ENCODE results near the gene ABLIM3. TPM values are rescaled to one million over a fixed set of nuclear protein-coding genes. Genes with fewer than 3 reads are reported as not detected.
A peak's percentile ranks its signal among the peaks of the same experiment; 100 is the strongest.

ABLIM3 gene
- total RNA-seq, 1 experiment from 2014 or later = 70.9 TPM

- BruUV-seq (replicated peaks) = no TSS peak
- peaks cover 31% of the 10 kb centered on the region for H3K36me3 Mint-ChIP-seq (ENCODE audit: insufficient read depth, unreplicated experiment)
- CTCF ChIA-PET = no interaction called here
- no peak overlapping the region for H3K4me3 Mint-ChIP-seq (ENCODE audit: low read depth, unreplicated experiment)
- intact Hi-C loops (cut with micrococcal nuclease; ENCODE audit: unreplicated experiment) = loop anchor here (10.0 kb wide), 2 partner anchors 228 to 302 kb away; no protein-coding TSS in a partner anchor
- TF ChIP-seq CTCF (IDR thresholded peaks at IDR 0.05; ENCODE audit: unreplicated experiment) = no peak
- H3K9me3 Mint-ChIP-seq (ENCODE audit: low read depth, unreplicated experiment) = no peaks in the 10 kb centered on the region
- no peak for DNase-seq
- peaks cover 11% of the 10 kb centered on the region for H3K4me1 Mint-ChIP-seq (ENCODE audit: low read depth, unreplicated experiment)
- H3K27ac Mint-ChIP-seq (ENCODE audit: unreplicated experiment) = peak overlapping the region; percentile 37
- H3K27me3 Mint-ChIP-seq (ENCODE audit: unreplicated experiment) = no peaks in the 10 kb centered on the region
These were observed 121.0 kb downstream of the ABLIM3 start for GRCh38 chr5:149262315-149262714.

GRCh38 chr5:149264439-149265067, 123.3 kb downstream of the ABLIM3 start:
- Mint-ChIP-seq H3K4me3 (ENCODE audit: low read depth, unreplicated experiment) (no peak overlapping the region), H3K4me1 (ENCODE audit: low read depth, unreplicated experiment) (peaks cover 11% of the 10 kb centered on the region), H3K36me3 (ENCODE audit: insufficient read depth, unreplicated experiment) (peaks cover 21% of the 10 kb centered on the region), H3K9me3 (ENCODE audit: low read depth, unreplicated experiment) (no peaks in the 10 kb centered on the region), H3K27ac (ENCODE audit: unreplicated experiment) (no peak overlapping the region), H3K27me3 (ENCODE audit: unreplicated experiment) (no peaks in the 10 kb centered on the region)
- CTCF ChIA-PET = interaction anchor here (0.7 to 2.3 kb wide), 10 partner anchors 12 to 534 kb away, joined by 3 to 17 read pairs (median 6); partner anchors contain the start of gene ABLIM3
- TF ChIP-seq CTCF (IDR thresholded peaks at IDR 0.05; ENCODE audit: unreplicated experiment) = peak; percentile 86
- intact Hi-C loops (cut with micrococcal nuclease; ENCODE audit: unreplicated experiment) = loop anchor here (1.0 to 10.0 kb wide), 6 partner anchors 36 to 526 kb away; partner anchors contain the start of gene SH3TC2
- peak; percentile 84 for DNase-seq
- BruUV-seq (replicated peaks) = no TSS peak

GRCh38 chr5:149265068-149265465, 123.8 kb downstream of the ABLIM3 start:
- no TSS peak for BruUV-seq (replicated peaks)
- no peak for TF ChIP-seq CTCF (IDR thresholded peaks at IDR 0.05; ENCODE audit: unreplicated experiment)
- no peaks in the 10 kb centered on the region for H3K9me3 Mint-ChIP-seq (ENCODE audit: low read depth, unreplicated experiment)
- peaks cover 11% of the 10 kb centered on the region for H3K4me1 Mint-ChIP-seq (ENCODE audit: low read depth, unreplicated experiment)
- H3K27ac Mint-ChIP-seq (ENCODE audit: unreplicated experiment) = no peak overlapping the region
- no peaks in the 10 kb centered on the region for H3K27me3 Mint-ChIP-seq (ENCODE audit: unreplicated experiment)
- no peak overlapping the region for H3K4me3 Mint-ChIP-seq (ENCODE audit: low read depth, unreplicated experiment)
- H3K36me3 Mint-ChIP-seq (ENCODE audit: insufficient read depth, unreplicated experiment) = peaks cover 16% of the 10 kb centered on the region
- no peak for DNase-seq
- CTCF ChIA-PET = interaction anchor here (0.7 to 2.3 kb wide), 12 partner anchors 11 to 534 kb away, joined by 3 to 17 read pairs (median 4); partner anchors contain the start of gene ABLIM3
- intact Hi-C loops (cut with micrococcal nuclease; ENCODE audit: unreplicated experiment) = loop anchor here (2.0 to 10.0 kb wide), 5 partner anchors 36 to 526 kb away; partner anchors contain the start of gene SH3TC2

- no peaks in the 10 kb centered on the region for H3K27me3 Mint-ChIP-seq (ENCODE audit: unreplicated experiment)
- intact Hi-C loops (cut with micrococcal nuclease; ENCODE audit: unreplicated experiment) = loop anchor here (2.0 to 10.0 kb wide), 5 partner anchors 37 to 527 kb away; partner anchors contain the start of gene SH3TC2
- CTCF ChIA-PET = interaction anchor here (0.7 to 2.3 kb wide), 13 partner anchors 8 to 535 kb away, joined by 3 to 17 read pairs (median 4); partner anchors contain the start of gene ABLIM3
- no TSS peak for BruUV-seq (replicated peaks)
- H3K4me3 Mint-ChIP-seq (ENCODE audit: low read depth, unreplicated experiment) = no peak overlapping the region
- DNase-seq = peak; percentile 45
- H3K4me1 Mint-ChIP-seq (ENCODE audit: low read depth, unreplicated experiment) = peaks cover 11% of the 10 kb centered on the region
- H3K27ac Mint-ChIP-seq (ENCODE audit: unreplicated experiment) = no peak overlapping the region
- peaks cover 12% of the 10 kb centered on the region for H3K36me3 Mint-ChIP-seq (ENCODE audit: insufficient read depth, unreplicated experiment)
- TF ChIP-seq CTCF (IDR thresholded peaks at IDR 0.05; ENCODE audit: unreplicated experiment) = peak; percentile 64
- H3K9me3 Mint-ChIP-seq (ENCODE audit: low read depth, unreplicated experiment) = no peaks in the 10 kb centered on the region
These were observed 124.3 kb downstream of the ABLIM3 start for GRCh38 chr5:149265597-149265996.

All from Calu3 (cell line).